ENCODE data around the gene NPAS1. TPM values are rescaled to one million over a fixed set of nuclear protein-coding genes. Genes with fewer than 3 reads are reported as not detected.

Gene NPAS1
- polyA plus RNA-seq, 4 donors = 0.78 to 3.7 (median 1.1) TPM

DNA sequence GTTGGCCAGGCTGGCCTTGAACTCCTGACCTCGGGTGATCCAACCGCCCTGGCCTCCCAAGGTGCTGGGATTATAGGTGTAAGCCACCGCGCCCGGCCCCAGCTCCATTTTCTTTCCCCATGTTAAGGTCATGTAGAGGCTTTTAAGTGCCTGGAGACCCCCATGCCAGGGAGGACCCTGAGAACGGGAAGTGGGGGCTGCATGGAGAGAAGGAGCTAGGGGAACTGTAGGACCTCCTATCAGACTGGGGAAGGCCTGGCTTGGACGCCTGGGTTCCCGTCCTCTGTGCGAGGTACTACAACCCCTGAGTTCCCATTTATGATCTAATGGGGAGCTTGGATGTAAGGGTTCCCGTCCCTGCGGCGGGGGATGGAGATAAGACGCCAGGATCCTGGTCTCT, 714 bp upstream of the NPAS1 start:
- DNase-seq (ENCODE audit: low read depth in 4 of 4, low spot score in 3 of 4) = no peak

DNA sequence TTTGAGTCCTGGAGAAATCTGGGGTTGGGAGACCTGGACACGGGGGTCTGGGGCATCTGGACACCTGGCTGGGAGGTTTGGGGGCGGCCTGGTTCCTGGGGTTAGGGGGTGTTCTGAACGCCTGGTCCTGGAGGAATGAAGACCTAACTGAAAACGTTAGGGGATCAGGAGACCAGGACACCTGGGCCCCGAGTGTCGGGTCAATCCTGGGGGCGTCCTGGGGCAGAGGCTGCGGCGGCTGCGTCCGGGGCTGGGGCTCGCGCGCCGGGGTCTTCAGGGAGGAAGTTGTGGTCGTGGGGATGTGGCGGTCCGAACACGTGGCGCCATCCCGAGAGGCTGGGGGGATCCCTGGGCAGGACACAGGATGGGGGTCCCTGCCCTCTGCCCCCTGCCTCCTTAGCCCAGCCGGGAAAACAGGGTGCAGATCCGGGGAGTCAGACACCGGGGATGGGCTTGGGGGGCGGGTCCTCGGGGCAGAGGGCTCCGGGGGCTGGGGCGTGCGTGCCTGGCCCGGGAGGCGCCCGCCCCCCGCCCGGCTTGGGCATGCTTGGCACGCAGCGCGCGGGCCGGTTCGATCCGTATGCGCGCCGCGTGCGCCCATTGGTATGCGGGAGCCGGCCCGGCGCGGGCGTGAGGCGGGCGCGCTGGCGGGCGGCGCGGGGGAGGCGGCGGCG, 632 bp downstream of the NPAS1 start:
- DNase-seq (ENCODE audit: low read depth in 4 of 4, low spot score in 3 of 4) = no peak

DNA sequence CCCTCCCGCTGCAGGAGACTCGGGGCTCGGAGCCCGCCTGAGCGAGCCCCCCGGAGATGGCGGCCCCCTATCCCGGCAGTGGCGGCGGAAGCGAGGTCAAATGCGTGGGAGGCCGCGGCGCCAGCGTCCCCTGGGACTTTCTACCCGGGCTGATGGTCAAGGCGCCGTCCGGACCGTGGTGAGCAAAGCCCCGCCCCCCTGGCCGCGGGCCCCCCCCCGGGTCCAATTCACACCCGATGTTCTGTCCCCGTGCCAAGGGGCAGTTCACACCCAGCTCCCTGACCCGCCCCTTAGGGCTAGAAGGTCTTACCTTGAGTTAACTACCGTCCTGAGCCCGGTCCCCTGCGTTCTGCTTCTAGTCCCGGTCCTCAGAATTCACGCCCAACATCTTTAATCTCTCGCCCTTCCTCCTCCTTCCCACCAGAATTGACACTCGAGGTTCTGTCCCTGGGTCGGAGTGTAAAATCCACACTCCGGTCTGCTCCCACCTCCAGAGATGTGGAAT, 1.4 kb downstream of the NPAS1 start:
- no peak for DNase-seq (ENCODE audit: low read depth in 4 of 4, low spot score in 3 of 4)

DNA sequence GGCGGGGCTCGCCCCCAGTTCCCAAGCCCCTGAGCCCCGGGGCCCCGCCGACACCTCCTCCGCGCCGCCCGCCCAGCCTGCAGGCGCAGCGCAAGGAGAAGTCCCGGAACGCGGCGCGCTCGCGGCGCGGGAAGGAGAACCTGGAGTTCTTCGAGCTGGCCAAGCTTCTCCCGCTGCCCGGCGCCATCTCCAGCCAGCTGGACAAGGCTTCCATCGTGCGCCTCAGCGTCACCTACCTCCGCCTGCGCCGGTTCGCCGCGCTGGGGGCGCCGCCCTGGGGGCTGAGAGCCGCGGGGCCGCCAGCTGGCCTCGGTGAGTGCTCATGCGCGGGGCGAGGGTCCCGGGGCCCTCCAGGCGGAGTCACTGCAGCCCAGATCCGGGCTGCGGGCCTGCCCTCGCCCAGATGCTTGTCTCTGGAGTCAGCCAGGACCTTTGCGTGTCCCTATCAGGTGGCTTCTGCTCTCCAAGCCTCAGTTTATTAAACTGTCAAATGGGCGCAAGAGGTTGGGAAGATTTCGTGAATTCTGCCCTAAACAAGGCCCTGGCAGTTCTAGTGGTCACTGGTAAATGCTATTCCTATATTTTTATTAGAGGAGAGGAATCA, 2.0 kb downstream of the NPAS1 start:
- no peak for DNase-seq (ENCODE audit: low read depth in 4 of 4, low spot score in 3 of 4)

DNA sequence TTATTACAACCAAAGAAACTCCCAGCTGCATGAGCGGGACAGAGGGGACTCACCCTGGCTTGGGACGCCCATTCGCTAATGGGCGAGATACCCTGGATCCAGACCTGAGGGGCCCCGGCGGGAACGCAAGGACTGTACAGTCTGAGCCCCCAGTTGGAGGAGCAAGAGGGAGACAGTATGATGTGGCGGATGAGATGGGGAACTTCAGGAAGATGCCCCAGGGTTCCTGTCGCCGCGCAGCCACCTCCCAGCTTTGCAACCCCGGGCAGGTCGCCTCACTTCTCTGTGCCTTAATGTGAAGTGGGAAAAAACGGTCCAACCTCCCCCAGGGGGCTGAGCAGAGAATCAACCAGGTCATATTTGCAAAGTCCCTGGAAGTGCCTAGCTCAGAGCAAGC, 2.5 kb downstream of the NPAS1 start:
- DNase-seq (ENCODE audit: low read depth in 4 of 4, low spot score in 3 of 4) = no peak

DNA sequence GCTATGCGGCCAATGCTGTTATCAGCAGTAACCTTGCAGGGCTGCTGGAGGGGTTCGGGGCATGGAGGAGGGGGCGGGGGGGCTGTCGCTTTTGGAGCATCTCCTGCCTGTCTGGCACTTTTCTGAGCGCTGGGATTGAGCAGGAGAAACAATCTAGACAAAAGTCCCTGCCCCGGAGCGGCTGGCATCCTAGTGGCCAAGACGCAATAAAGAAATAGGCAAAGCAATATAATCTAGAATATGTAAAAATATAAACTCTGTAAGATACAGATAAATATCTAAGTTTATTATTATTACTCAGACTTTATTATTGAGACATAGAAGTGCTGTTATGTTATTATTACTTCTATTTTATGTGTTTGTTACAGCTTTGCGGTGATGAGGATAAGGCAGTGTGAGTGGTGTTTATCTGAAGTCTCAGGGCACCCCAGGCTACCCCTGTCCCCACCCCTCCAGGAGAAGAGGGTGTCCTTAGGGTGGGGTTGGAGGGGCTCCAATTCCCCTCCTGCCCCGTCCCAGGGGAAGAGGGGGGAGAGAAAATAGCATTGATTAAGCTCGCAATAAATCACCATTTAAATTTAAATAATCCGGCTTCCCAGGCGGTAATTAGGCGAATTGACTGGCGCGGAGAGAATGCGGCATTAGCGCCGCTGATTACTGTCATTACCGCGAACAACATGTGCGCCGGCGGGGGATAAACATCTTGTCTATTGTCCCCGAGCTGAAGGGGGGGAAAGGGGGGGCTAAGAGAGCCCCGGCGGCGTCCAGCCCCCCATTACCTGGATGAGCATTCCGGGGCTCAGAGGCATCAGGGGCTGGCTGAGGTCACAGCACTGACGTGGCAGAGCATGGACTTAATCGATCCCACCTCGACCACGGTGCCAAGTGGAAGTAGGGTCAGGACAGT, 3.2 kb downstream of the NPAS1 start:
- DNase-seq (ENCODE audit: low read depth in 4 of 4, low spot score in 3 of 4) = no peak

DNA sequence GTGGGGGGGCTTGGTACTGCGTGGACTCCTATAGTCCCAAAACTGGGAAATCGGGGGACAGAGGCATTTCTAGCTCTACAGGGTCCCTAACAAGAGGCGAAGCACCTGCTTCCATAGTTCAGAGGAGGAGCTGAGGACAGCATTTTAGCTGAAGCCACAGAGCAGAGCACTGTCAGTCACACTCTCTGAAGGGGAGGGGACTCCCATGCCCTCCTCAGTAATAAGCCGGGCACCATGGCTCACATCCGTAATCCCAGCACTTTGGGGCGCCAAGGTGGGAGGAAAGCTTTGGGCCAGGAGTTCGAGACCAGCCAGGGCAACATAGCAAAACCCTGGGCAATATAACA, 3.8 kb downstream of the NPAS1 start:
- no peak for DNase-seq (ENCODE audit: low read depth in 4 of 4, low spot score in 3 of 4)

DNA sequence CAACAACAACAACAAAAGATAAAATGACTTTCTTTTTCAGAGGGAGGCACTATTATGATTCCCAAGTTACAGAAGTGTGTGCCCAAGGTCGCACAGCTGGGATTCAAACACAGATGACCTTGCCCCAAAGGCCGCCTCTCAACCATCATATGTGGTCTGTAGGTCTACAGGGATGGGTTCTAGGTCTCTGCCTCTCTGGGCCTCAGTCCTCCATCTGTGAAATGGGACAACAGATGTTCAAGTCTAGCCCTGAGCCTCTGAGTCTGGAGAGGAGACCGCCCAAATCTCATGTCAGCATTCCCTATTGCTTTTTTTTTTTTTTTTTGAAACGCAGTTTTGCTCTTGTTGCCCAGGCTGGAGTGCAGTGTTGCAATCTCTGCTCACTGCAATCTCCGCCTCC, 4.9 kb downstream of the NPAS1 start:
- no peak for DNase-seq (ENCODE audit: low read depth in 4 of 4, low spot score in 3 of 4)

DNA sequence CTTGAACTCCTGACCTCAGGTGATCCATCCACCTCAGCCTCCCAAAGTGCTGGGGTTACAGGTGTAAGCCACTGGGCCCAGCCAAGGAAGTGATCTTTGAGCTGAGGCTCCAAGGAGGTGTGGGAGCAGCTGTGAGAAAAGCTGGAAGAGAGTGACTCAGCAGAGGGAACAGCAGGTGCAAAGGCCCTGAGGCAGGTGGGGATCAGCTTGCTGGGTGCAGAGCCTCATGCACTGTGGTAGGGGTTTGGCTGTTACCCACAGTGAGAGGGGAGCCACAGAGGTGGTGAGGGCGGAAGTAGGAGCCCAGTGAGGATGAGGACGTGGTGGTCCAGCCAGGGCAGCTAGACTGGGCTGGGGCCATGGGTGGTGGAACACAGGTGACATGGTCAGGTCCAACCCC, 6.5 kb downstream of the NPAS1 start:
- no peak for DNase-seq (ENCODE audit: low read depth in 4 of 4, low spot score in 3 of 4)

DNA sequence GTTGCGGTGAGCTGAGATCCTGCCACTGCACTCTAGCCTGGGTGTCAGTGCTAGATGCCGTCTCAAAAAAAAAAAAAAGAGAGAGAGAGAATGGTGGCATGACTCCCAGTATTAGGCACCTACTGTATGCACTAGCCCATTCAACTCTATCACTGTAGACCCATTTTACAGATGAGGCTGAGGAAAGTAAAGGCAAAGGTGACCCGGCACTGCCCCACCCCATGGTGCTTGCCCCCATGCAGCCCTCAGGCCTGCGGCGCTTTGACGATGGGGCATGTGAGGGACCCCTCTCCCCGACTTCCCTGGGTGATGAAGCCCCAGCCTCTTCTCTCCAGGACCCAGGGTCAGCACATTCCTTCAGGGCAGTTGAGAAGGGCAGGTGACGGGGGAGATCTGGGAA, 7.3 kb downstream of the NPAS1 start:
- no peak for DNase-seq (ENCODE audit: low read depth in 4 of 4, low spot score in 3 of 4)

DNA sequence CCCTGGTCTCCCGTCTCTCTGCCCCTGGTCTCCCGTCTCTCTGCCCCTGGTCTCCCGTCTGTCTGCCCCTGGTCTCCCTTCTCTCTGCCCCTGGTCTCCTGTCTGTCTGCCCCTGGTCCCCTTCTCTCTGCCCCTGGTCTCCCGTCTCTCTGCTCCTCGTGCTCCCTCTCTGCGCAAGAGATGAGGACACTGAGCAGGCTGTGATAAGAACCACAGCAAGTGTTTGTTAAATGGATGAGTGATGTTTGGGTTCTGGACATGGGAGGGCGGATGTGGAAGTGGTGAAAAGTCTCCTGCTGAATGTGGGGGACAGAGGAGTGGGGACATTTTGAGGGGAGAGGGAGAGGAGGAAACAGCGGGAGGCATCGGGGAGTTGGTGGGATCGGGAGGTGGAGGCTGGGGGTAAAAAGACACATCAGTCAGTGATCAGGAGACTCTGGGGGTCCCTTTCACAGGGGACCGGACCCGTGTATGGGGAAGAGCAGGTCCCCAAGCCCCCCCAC, 8.0 kb downstream of the NPAS1 start:
- DNase-seq (ENCODE audit: low read depth in 4 of 4, low spot score in 3 of 4) = no peak

DNA sequence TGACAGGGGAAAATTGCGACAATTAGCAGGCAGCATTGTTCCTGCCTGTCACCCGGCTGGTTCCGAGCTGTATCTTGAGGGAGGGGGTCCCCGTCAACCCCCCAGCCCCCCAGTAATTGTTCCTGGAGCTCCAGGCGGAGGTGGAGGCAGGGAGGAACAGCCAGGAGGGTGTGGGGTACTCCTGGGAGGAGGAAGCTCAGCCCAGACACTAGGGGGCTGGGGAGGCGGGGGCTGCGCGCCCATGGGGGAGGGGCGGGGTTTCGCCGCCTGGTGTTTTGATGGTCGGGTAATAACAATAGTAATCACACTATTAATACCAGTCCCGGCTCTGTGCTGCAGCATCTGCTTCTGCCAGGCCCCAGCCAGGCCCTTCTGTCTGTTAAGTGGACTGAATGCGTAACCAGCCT, 8.6 kb downstream of the NPAS1 start:
- DNase-seq (ENCODE audit: low read depth in 4 of 4, low spot score in 3 of 4) = no peak

DNA sequence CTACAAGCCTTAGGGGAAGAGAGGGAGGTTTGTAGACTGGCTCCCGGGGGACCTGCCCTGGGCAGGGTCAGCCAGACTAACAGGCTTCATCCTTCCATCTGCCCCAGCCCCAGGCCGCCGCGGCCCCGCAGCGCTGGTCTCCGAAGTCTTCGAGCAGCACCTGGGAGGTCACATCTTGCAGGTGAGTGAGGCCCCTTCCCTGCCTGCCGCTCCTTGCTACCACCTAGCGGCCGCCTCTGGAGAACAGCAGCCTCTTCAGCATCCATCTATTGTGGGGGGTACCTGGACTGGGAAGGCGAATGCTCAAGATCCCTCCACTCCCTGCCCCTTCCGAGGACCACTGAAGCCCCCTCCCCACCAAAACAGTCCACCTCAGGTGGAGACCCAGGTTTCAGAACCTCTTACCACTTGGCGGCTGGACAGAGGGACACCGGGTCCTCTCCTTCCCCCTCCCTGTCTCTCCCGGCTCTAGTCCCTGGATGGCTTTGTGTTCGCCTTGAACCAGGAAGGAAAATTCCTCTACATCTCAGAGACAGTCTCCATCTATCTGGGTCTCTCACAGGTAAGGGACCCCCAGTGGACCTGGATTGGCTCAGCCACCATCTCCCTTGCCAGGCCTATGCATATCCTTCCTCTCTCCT, 12.7 kb downstream of the NPAS1 start:
- DNase-seq (ENCODE audit: low read depth in 4 of 4, low spot score in 3 of 4) = no peak

DNA sequence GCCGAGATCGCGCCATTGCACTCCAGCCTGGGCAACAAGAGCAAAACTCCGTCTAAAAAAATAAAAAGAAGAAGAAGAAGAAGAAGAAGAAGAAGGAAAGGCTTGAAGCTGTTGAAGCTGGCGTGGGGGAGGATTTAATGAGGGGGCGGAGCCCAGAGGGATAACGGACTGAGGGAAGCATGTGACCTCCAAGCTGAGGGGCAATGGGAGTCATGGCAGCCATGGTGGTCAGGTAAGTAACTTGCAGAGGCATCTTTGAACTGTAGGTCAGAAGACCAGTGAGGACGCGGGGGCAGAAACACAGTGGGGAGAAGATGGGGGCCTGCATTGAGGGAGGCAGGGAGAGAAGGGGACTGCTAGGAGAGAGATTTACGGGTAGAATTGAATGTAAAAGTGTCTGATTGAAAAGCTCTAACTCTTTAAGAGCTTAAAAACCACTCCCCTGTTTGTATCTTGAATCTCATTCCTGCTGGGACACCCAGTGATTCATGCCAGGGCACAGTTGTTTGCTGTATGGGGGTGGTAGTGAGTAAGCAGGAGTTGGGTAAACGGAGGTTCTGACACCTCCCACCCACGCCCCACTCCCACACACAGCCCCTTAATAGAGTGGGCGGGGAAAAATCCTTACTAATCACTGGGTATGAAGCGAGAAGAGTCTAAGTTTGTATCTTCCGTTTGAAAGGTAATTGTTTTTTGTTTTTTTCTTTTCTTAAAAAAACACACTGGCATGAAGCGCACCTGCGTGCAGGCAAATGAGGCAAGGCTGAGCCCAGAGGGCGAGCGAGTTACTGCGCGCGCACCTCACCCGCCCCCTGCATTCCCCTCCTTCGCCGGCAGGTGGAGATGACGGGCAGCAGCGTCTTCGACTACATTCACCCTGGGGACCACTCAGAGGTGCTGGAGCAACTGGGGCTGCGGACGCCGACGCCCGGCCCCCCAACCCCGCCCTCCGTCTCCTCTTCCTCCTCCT, 15.8 kb downstream of the NPAS1 start:
- DNase-seq (ENCODE audit: low read depth in 4 of 4, low spot score in 3 of 4) = peak in 2 of 4 donors; percentile 71 to 73

DNA sequence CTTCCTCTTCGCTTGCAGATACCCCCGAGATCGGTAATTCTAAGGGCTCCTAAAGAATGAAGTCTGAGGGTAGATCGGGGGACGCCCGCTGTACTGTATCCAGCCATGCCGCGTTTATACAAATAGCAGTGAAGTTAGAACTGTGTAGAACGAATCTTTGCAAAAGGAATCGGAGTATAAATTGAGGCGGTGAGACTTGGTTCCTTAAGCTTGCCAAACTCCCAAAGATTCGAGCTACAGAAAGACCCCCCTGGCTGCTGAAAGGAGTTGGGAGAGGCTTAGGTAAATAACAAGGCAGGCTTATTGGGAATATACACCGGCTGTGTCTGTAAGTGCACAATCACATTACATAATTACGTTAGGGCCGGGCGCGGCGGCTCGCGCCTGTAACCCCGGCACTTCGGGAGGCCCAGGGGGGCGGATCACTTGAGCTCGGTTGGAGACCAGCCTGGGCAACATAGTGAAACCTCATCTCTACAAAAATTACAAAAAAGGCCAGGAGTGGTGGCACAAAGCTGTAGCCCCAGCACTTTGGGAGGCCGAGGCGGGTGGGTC, 16.5 kb downstream of the NPAS1 start:
- DNase-seq (ENCODE audit: low read depth in 4 of 4, low spot score in 3 of 4) = no peak

DNA sequence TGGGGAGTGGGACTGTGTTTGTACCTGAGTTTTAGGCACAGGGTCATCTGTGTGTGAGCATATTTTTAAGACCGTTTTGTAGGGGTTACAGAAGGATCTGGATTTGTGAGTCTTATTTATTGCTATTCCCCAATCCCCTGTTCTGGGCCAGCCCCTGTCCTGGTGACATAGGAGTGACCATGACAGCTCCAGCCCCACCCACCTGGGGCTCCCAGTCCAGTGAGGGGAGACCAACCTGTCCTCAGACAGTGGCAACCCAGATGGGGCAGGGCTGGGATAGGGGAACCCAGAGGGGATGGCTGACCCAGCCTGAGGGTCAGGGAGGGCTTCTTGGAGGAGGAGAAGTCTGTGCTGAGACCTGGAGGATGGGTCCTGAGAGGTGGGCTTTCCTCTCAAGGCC, 18.1 kb downstream of the NPAS1 start:
- no peak for DNase-seq (ENCODE audit: low read depth in 4 of 4, low spot score in 3 of 4)

DNA sequence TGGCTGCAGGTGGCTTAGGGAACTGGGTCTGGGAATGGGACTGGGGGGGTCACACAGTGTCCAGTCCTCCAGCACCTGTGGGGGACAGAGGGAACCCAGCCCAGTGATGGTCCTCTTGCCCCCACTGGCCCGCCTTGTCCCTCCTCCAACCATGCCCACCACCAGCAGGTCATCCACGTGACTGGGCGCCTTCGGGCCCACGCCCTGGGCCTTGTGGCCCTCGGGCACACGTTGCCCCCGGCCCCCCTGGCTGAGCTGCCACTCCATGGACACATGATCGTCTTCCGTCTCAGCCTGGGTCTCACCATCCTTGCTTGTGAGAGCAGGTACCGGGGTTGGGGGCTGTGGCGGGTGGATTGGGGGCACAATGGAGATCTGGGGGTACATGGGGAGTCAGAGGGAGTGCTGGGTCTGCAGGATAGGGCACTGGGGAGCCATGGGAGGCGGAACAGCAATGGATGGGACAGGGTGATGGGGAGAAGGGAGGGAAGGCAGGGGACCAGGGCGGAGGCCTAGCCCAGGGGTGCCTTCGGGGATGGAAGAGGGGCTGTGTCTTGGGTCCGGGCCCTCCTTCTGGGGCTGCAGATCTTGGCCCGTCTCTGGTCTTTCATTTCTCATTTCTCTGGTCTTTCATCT, 19.7 kb downstream of the NPAS1 start:
- DNase-seq (ENCODE audit: low read depth in 4 of 4, low spot score in 3 of 4) = no peak

DNA sequence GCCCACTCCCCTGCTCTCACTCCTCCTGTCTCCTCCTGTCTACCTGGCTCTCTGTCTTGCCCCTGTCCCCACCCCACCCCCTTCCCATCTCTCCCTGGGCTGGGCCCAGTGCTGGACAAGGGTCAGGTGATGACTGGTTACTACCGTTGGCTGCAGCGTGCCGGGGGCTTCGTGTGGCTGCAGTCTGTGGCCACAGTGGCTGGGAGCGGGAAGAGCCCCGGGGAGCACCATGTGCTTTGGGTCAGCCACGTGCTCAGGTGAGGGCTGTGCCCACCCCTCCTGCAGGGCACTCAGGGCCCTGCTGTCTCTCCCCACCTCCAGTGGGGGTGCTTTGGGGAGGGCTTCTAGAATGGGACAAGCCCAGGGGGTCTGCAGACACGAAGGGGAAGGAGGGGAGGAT, 21.2 kb downstream of the NPAS1 start:
- DNase-seq (ENCODE audit: low read depth in 4 of 4, low spot score in 3 of 4) = no peak

Measured in left renal pelvis (tissue), 4 donors.